GM12878 (cell line): ENCODE measurements around the gene DNAJC11. TPM values are rescaled to one million over a fixed set of nuclear protein-coding genes. Genes with fewer than 3 reads are reported as not detected.

Experiments used
- ATAC-seq: fragments of 200-7000 bp; cut with Tn5 transposase; 3 replicates; pipeline ENCODE4 v1.9.1; 2020; ENCODE audit warnings: mild to moderate bottlenecking, moderate library complexity
- BruUV-seq: library from RNA; stranded (reverse); fragments of 400-500 nt; replicated peaks from 2 replicates; lab custom pipeline; 2021; lab: Mats Ljungman, UMichigan
- CTCF ChIA-PET: fragments of 300-600 bp; sonication (Branson Sonifier 250); formaldehyde crosslinking; extraction: SDS; loops from one replicate; lab custom pipeline; 2021; ENCODE audit warnings: inconsistent platforms; lab: Yijun Ruan, JAX
- POLR2A ChIA-PET: fragments of 350-600 bp; formaldehyde crosslinking; extraction: SDS; loops from one replicate; lab custom pipeline; 2021; ENCODE audit warnings: inconsistent platforms; lab: Charles Lee
- RAD21 ChIA-PET: fragments of 300-600 bp; sonication (Branson Sonifier 250); formaldehyde crosslinking; loops from one replicate; lab custom pipeline; 2023; ENCODE audit warnings: antibody characterized with exemption; ENCODE audit not compliant: unreplicated experiment; lab: Charles Lee
- SMC1A ChIA-PET: fragments of 300-600 bp; sonication (Branson Sonifier 250); formaldehyde crosslinking; loops from one replicate; lab custom pipeline; 2023; ENCODE audit not compliant: unreplicated experiment, uncharacterized antibody; lab: Charles Lee
- DNase-seq: peaks from one replicate; pipeline ENCODE4 v3.0.0-alpha.2; 2011; ENCODE audit warnings: low read depth, low spot score
- FAIRE-seq: peaks from 3 replicates; lab custom pipeline; 2011; peaks lifted over from hg19 to GRCh38; lab: Jason Lieb, UNC
- H2AFZ ChIP-seq: 2 replicates; pipeline ENCODE4 v1.6.0; 2011; ENCODE audit warnings: low read depth, low read length, control low read depth; ENCODE audit not compliant: control insufficient read depth
- H3K27ac ChIP-seq: 2 replicates; pipeline ENCODE4 v1.5.1; 2011; ENCODE audit warnings: control low read depth; ENCODE audit not compliant: control insufficient read depth, insufficient read depth
- H3K27me3 ChIP-seq, 2 experiments: replicated peaks in 1 of 2; 2 replicates each; pipeline versions ENCODE4 v1.6.0 to v1.6.1; 2011; ENCODE audit warnings: low read length in 1 of 2; ENCODE audit not compliant: control insufficient read depth in 2 of 2, insufficient read depth in 2 of 2
- H3K36me3 ChIP-seq, 2 experiments: 2 replicates each; pipeline ENCODE4 v1.5.1; 2011; ENCODE audit warnings: low read length in 1 of 2; ENCODE audit not compliant: control insufficient read depth in 2 of 2, insufficient read depth in 2 of 2
- H3K4me1 ChIP-seq: 2 replicates; pipeline ENCODE4 v1.6.1; 2011; ENCODE audit warnings: mild to moderate bottlenecking, low read length, moderate library complexity, mixed read lengths; ENCODE audit not compliant: control insufficient read depth, insufficient read depth
- H3K4me2 ChIP-seq: 2 replicates; pipeline ENCODE4 v1.6.0; 2011; ENCODE audit warnings: control low read depth; ENCODE audit not compliant: control insufficient read depth, insufficient read depth
- H3K4me3 ChIP-seq: fragments of 200-600 bp; sonication (generic); 2 replicates; pipeline ENCODE4 v1.5.1; 2016
- H3K79me2 ChIP-seq: 2 replicates; pipeline ENCODE4 v1.6.0; 2011; ENCODE audit warnings: low read length; ENCODE audit not compliant: control insufficient read depth, insufficient read depth
- H3K9ac ChIP-seq: 2 replicates; pipeline ENCODE4 v1.8.0; 2011; ENCODE audit warnings: low read length, control low read depth, mixed read lengths; ENCODE audit not compliant: control insufficient read depth, insufficient read depth
- H3K9me3 ChIP-seq: replicated peaks from 3 replicates; pipeline ENCODE4 v1.5.1; 2011; ENCODE audit warnings: mild to moderate bottlenecking, low read length; ENCODE audit not compliant: control insufficient read depth, insufficient read depth
- H4K20me1 ChIP-seq: 2 replicates; pipeline ENCODE4 v1.6.0; 2011; ENCODE audit not compliant: control insufficient read depth, insufficient read depth
- BCL11A ChIP-seq: IDR thresholded peaks from 2 replicates; pipeline ENCODE4 v1.6.1; 2011; ENCODE audit warnings: low read depth, low read length
- MYB ChIP-seq: fragments of 150-350 bp; IDR thresholded peaks from 2 replicates; pipeline ENCODE4 v1.6.1; 2014; ENCODE audit warnings: mild to moderate bottlenecking, low read depth, low read length, borderline replicate concordance
- NFIC ChIP-seq: IDR thresholded peaks from 2 replicates; pipeline ENCODE4 v1.6.1; 2012; ENCODE audit warnings: low read depth, mild to moderate bottlenecking, inconsistent platforms, low read length, moderate library complexity
- NFYB ChIP-seq: IDR thresholded peaks from 2 replicates; pipeline ENCODE4 v1.6.1; 2011; ENCODE audit warnings: low read depth, mild to moderate bottlenecking, low read length, improper control_type of control experiment, moderate library complexity; ENCODE audit not compliant: insufficient read depth
- SMC3 ChIP-seq: IDR thresholded peaks from 2 replicates; pipeline ENCODE4 v1.6.1; 2011; ENCODE audit warnings: low read length, improper control_type of control experiment, borderline replicate concordance
- TARDBP ChIP-seq: IDR thresholded peaks from 2 replicates; pipeline ENCODE4 v1.6.1; 2016; ENCODE audit warnings: borderline replicate concordance
- ZNF207 ChIP-seq: fragments of 450-650 bp; IDR thresholded peaks from 2 replicates; pipeline ENCODE4 v1.6.1; 2014; ENCODE audit warnings: antibody characterized with exemption, mild to moderate bottlenecking, borderline replicate concordance
- WGBS: methylation state at CpG from one replicate; pipeline ENCODE4 v1.1.6; 2016; ENCODE audit warnings: low lambda C conversion rate; ENCODE audit not compliant: insufficient replicate concordance, insufficient coverage; ENCODE audit errors: missing lambda C conversion rate; 5-methylcytosine and 5-hydroxymethylcytosine counted together
- in situ Hi-C: fragments of 300-500 bp; cut with MboI; formaldehyde crosslinking; loops from 9 replicates; pipeline ENCODE4 v1.14.3; 2018; ENCODE audit warnings: mixed read lengths
- intact Hi-C: fragments of 100-400 bp; cut with micrococcal nuclease; formaldehyde crosslinking; loops from one replicate; pipeline ENCODE4 v1.14.2; 2022; ENCODE audit not compliant: unreplicated experiment
- polyA plus RNA-seq, 11 experiments: library from polyadenylated mRNA; depleted of rRNA in 4 of 11; unstranded in 6 of 11; stranded (reverse) in 5 of 11; fragments of >200 nt; fragmentation: Nextera tagmentation in 4 of 11; fragmentation: Illumina TruSeq in 1 of 11; extraction: Ambion mirVana in 4 of 11; extraction: Trizol in 1 of 11; gene quantifications; 1 replicate in 1 of 11; 2 replicates in 10 of 11; pipeline versions ENCODE4 v1.2.1 to v1.2.3, GENCODE V29; 2011 to 2016; ENCODE audit warnings: inconsistent platforms in 2 of 11, missing spikeins in 2 of 11, low read depth in 1 of 11
- total RNA-seq, 4 experiments: library from RNA; depleted of rRNA in 3 of 4; stranded (reverse); fragments of >200 nt in 3 of 4; fragmentation: Illumina TruSeq in 1 of 4; extraction: Trizol in 1 of 4; gene quantifications; 2 replicates each; pipeline versions ENCODE4 v1.2.1 to v1.2.3, GENCODE V29; 2013 to 2021
- TF ChIP-seq, protein P1 (sequence below): fragments of 450-650 bp; formaldehyde crosslinking; IDR thresholded peaks from 2 replicates; pipeline ENCODE4 v1.4.0; 2020; ENCODE audit warnings: mild to moderate bottlenecking, moderate library complexity

DNAJC11 gene
- total and polyA plus RNA-seq, 10 of the 15 experiments (the other 5 are each of a cell fraction or from before 2014, with no cell fraction given): 5.0 to 58.8 (median 39.5) TPM

DNA sequence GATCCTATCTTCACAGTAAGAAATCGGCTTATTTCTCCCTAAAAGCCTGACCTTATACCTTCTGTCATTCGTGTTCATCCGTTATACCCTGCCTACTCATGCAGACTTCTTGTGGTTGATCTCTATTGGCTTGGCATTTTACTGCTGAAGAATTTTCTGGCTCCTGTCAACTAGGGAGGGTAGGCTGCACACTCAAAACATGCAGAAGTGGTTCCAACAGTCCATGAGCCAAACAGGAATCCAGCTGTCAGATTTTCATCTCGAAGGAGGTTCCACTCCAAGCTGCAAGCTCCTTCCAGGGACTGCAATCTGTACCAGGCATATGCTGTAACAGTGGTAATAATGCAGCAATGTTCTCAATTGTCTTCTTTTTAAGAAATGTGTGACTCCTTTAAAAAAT lies 10.1 kb downstream of the DNAJC11 start (continued):
- TF ChIP-seq, protein P1, sequence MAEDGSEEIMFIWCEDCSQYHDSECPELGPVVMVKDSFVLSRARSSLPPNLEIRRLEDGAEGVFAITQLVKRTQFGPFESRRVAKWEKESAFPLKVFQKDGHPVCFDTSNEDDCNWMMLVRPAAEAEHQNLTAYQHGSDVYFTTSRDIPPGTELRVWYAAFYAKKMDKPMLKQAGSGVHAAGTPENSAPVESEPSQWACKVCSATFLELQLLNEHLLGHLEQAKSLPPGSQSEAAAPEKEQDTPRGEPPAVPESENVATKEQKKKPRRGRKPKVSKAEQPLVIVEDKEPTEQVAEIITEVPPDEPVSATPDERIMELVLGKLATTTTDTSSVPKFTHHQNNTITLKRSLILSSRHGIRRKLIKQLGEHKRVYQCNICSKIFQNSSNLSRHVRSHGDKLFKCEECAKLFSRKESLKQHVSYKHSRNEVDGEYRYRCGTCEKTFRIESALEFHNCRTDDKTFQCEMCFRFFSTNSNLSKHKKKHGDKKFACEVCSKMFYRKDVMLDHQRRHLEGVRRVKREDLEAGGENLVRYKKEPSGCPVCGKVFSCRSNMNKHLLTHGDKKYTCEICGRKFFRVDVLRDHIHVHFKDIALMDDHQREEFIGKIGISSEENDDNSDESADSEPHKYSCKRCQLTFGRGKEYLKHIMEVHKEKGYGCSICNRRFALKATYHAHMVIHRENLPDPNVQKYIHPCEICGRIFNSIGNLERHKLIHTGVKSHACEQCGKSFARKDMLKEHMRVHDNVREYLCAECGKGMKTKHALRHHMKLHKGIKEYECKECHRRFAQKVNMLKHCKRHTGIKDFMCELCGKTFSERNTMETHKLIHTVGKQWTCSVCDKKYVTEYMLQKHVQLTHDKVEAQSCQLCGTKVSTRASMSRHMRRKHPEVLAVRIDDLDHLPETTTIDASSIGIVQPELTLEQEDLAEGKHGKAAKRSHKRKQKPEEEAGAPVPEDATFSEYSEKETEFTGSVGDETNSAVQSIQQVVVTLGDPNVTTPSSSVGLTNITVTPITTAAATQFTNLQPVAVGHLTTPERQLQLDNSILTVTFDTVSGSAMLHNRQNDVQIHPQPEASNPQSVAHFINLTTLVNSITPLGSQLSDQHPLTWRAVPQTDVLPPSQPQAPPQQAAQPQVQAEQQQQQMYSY: no peak

DNA sequence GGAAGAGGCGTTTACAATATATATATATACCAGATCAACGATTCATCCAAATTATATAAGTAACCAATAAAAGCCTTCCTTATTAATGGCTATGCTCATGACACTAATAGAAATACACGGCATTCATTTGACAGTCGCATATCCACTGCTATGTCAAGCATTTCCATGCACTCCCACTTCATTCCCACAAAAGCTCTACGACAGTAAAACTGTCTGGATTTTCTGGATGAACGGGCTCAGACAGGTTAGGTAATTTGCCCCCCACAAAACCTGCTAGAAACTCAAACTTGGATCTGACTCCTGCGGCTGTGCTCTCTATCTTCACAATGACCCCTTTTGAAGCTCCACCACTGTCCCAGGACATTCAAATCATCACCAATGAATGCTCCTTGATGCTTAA lies 11.4 kb downstream of the DNAJC11 start:
- no peak for FAIRE-seq
- no peak for DNase-seq
- no peaks in the 10 kb centered on the region for H3K36me3 ChIP-seq
- no peak overlapping the region for H3K9ac ChIP-seq
- H4K20me1 ChIP-seq: no peaks in the 10 kb centered on the region
- H3K27ac ChIP-seq: no peak overlapping the region
- ChIA-PET SMC1A (no interaction called here), POLR2A (interaction anchor here (0.7 kb wide), 1 partner anchor 121 kb away, joined by 3 read pairs; no protein-coding TSS in a partner anchor), RAD21 (no interaction called here)
- H3K4me1 ChIP-seq: peaks cover 3% of the 10 kb centered on the region
- intact Hi-C loops: no loop called here
- WGBS: 69% methylated on average over 7 of the region's 7 CpGs
- H2AFZ ChIP-seq: no peak overlapping the region
- peaks cover 18% of the 10 kb centered on the region for H3K79me2 ChIP-seq
- ATAC-seq: no peak
- H3K27me3 ChIP-seq: no peaks in the 10 kb centered on the region
- TF ChIP-seq ZNF207: no peak
- no peak for TF ChIP-seq SMC3
- TF ChIP-seq BCL11A: no peak
- TF ChIP-seq TARDBP: no peak
- TF ChIP-seq NFYB: no peak
- TF ChIP-seq NFIC: no peak
- TF ChIP-seq MYB: no peak
- TF ChIP-seq, all 136 proteins: peak for 0
- Histone ChIP-seq H3K4me3 (no peak overlapping the region), H3K9me3 (no peaks in the 10 kb centered on the region), H3K4me2 (no peak overlapping the region)
- CTCF ChIA-PET: no interaction called here
- in situ Hi-C loops: no loop called here
- BruUV-seq: no TSS peak
